Adrenal gland (tissue), 19 donors: ENCODE data around the gene CDH5. TPM values are rescaled to one million over a fixed set of nuclear protein-coding genes. Genes with fewer than 3 reads are reported as not detected.

ENCODE experiments used
- DNase-seq, 7 donors: peaks; one replicate each; pipeline ENCODE4 v3.0.0-alpha.2; 2019 to 2020
- H3K27ac ChIP-seq, 5 donors: fragments of 200-600 bp; sonication (generic) in 4 of 5; 1 replicate in 3 of 5; 2 replicates in 2 of 5; pipeline versions ENCODE4 v1.5.1 to v1.8.0; 2016 to 2020; ENCODE audit warnings: mild to moderate bottlenecking in 1 of 5
- H3K27me3 ChIP-seq: fragments of 200-600 bp; 2 replicates; pipeline ENCODE4 v1.8.0; 2021
- H3K36me3 ChIP-seq, 2 donors: fragments of 200-600 bp; replicated peaks in 1 of 2; 1 replicate in 1 of 2; 2 replicates in 1 of 2; pipeline versions ENCODE4 v1.5.1 to v1.8.0; 2018 to 2022
- H3K4me1 ChIP-seq, 2 donors: fragments of 200-600 bp; replicated peaks in 1 of 2; 1 replicate in 1 of 2; 2 replicates in 1 of 2; pipeline versions ENCODE4 v1.5.1 to v1.8.0; 2018 to 2021
- H3K4me3 ChIP-seq, 4 donors: fragments of 200-600 bp; sonication (generic) in 3 of 4; one replicate each; pipeline ENCODE4 v1.5.1; 2016 to 2018
- H3K9me3 ChIP-seq, 3 donors: fragments of 200-600 bp; sonication (generic) in 1 of 3; replicated peaks in 1 of 3; 1 replicate in 2 of 3; 2 replicates in 1 of 3; pipeline versions ENCODE4 v1.5.1 to v1.8.0; 2016 to 2021
- POLR2A ChIP-seq, 2 donors: fragments of 450-650 bp; IDR thresholded peaks; one replicate each; pipeline ENCODE4 v1.6.1; 2017; ENCODE audit warnings: antibody characterized with exemption in 2 of 2, mild to moderate bottlenecking in 2 of 2, moderate library complexity in 1 of 2
- WGBS, 4 donors: extraction: QIAGEN DNeasy Blood & Tissue Kit in 2 of 4; methylation state at CpG; one replicate each; pipeline versions ENCODE4 v1.1.5 to v1.1.7; 2013 to 2017; 5-methylcytosine and 5-hydroxymethylcytosine counted together
- intact Hi-C, 2 donors: fragments of 100-400 bp; cut with DNase I; formaldehyde crosslinking; loops; one replicate each; pipeline versions ENCODE4 v1.14.1 to v1.15.0; 2022 to 2023
- long read RNA-seq, 10 donors: library from polyadenylated mRNA in 3 of 10; unstranded in 2 of 10; stranded (forward) in 1 of 10; transcript quantifications; one replicate each; pipeline ENCODE4 v2.0.0 and lab custom pipeline, GENCODE V29; 2021 to 2026
- polyA plus RNA-seq, 3 donors: library from polyadenylated mRNA; stranded (reverse); fragments of 200-250 nt in 2 of 3; fragments of 350-450 nt in 1 of 3; fragmentation: Illumina TruSeq in 1 of 3; extraction: RNeasy Lipid Tissue Mini Kit (QIAGEN cat#74804) in 1 of 3; gene quantifications; one replicate each; pipeline ENCODE4 v1.2.3, GENCODE V29; 2013 to 2014
- total RNA-seq, 9 donors: library from RNA; depleted of rRNA in 4 of 9; stranded (reverse); fragments of >200 nt in 4 of 9; fragments of 120-200 nt in 1 of 9; fragmentation: NEBNext Ultra II Directional in 1 of 9; extraction: Animal tissue kit (Norgen Biotek cat#: 25700) in 1 of 9; gene quantifications; one replicate each; pipeline versions ENCODE4 v1.1.0 to v1.2.4, GENCODE V29; 2013 to 2023
- TF ChIP-seq, protein P1 (sequence below), 6 experiments: fragments of 450-650 bp in 4 of 6; fragments of 200-600 bp in 2 of 6; sonication (generic) in 1 of 6; IDR thresholded peaks; 1 replicate in 5 of 6; 2 replicates in 1 of 6; pipeline versions ENCODE4 v1.5.1 to v1.8.0; 2016 to 2021; ENCODE audit warnings: antibody characterized with exemption in 6 of 6, mild to moderate bottlenecking in 2 of 6, moderate library complexity in 1 of 6
- donor health status: healthy with polysubstance abuse.
- donor health status: Bipolar disorder and iron deficiency.
- donor health status: DM: yes; HTN: yes; CAD: no.
- donor health status: DM: no; HTN: no; CAD: no.
- donor health status: DM: no; HTN: no; CAD: no.
- donor health status: DM: yes; HTN: yes; CAD: no.

The CDH5 gene, protein sequence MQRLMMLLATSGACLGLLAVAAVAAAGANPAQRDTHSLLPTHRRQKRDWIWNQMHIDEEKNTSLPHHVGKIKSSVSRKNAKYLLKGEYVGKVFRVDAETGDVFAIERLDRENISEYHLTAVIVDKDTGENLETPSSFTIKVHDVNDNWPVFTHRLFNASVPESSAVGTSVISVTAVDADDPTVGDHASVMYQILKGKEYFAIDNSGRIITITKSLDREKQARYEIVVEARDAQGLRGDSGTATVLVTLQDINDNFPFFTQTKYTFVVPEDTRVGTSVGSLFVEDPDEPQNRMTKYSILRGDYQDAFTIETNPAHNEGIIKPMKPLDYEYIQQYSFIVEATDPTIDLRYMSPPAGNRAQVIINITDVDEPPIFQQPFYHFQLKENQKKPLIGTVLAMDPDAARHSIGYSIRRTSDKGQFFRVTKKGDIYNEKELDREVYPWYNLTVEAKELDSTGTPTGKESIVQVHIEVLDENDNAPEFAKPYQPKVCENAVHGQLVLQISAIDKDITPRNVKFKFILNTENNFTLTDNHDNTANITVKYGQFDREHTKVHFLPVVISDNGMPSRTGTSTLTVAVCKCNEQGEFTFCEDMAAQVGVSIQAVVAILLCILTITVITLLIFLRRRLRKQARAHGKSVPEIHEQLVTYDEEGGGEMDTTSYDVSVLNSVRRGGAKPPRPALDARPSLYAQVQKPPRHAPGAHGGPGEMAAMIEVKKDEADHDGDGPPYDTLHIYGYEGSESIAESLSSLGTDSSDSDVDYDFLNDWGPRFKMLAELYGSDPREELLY
- 10 to 100 TPM; 19.0 to 50.9 (median 30.4) TPM for total RNA-seq
- polyA plus RNA-seq: 10 to 100 TPM; 13.8 to 24.0 (median 15.0) TPM
- long read RNA-seq, donor 1, full-length matches to known transcripts: 5 of 5 reads
- long read RNA-seq, donor 1, partial matches to known transcripts: 0 of 5 reads
- long read RNA-seq, donor 1, other reads (novel, unspliced or antisense): 0 of 5 reads
- long read RNA-seq, donor 2, full-length matches to known transcripts: 6 of 13 reads
- long read RNA-seq, donor 2, partial matches to known transcripts: 7 of 13 reads
- long read RNA-seq, donor 2, other reads (novel, unspliced or antisense): 0 of 13 reads
- long read RNA-seq, donor 3, full-length matches to known transcripts: 5 of 5 reads
- long read RNA-seq, donor 3, partial matches to known transcripts: 0 of 5 reads
- long read RNA-seq, donor 3, other reads (novel, unspliced or antisense): 0 of 5 reads
- long read RNA-seq, donor 4, full-length matches to known transcripts: 1 of 9 reads
- long read RNA-seq, donor 4, partial matches to known transcripts: 7 of 9 reads
- long read RNA-seq, donor 4, other reads (novel, unspliced or antisense): 1 of 9 reads
- long read RNA-seq, donor 5, full-length matches to known transcripts: 51 of 68 reads
- long read RNA-seq, donor 5, partial matches to known transcripts: 16 of 68 reads
- long read RNA-seq, donor 5, other reads (novel, unspliced or antisense): 1 of 68 reads
- long read RNA-seq, donor 6, full-length matches to known transcripts: 1 of 3 reads
- long read RNA-seq, donor 6, partial matches to known transcripts: 1 of 3 reads
- long read RNA-seq, donor 6, other reads (novel, unspliced or antisense): 1 of 3 reads
- long read RNA-seq, donor 7, full-length matches to known transcripts: 1 of 1 reads
- long read RNA-seq, donor 7, partial matches to known transcripts: 0 of 1 reads
- long read RNA-seq, donor 7, other reads (novel, unspliced or antisense): 0 of 1 reads
- long read RNA-seq, donor 8, full-length matches to known transcripts: 2 of 13 reads
- long read RNA-seq, donor 8, partial matches to known transcripts: 11 of 13 reads
- long read RNA-seq, donor 8, other reads (novel, unspliced or antisense): 0 of 13 reads
- long read RNA-seq, donor 9, full-length matches to known transcripts: 1 of 1 reads
- long read RNA-seq, donor 9, partial matches to known transcripts: 0 of 1 reads
- long read RNA-seq, donor 9, other reads (novel, unspliced or antisense): 0 of 1 reads
- long read RNA-seq, donor 10, full-length matches to known transcripts: 4 of 4 reads
- long read RNA-seq, donor 10, partial matches to known transcripts: 0 of 4 reads
- long read RNA-seq, donor 10, other reads (novel, unspliced or antisense): 0 of 4 reads

DNA sequence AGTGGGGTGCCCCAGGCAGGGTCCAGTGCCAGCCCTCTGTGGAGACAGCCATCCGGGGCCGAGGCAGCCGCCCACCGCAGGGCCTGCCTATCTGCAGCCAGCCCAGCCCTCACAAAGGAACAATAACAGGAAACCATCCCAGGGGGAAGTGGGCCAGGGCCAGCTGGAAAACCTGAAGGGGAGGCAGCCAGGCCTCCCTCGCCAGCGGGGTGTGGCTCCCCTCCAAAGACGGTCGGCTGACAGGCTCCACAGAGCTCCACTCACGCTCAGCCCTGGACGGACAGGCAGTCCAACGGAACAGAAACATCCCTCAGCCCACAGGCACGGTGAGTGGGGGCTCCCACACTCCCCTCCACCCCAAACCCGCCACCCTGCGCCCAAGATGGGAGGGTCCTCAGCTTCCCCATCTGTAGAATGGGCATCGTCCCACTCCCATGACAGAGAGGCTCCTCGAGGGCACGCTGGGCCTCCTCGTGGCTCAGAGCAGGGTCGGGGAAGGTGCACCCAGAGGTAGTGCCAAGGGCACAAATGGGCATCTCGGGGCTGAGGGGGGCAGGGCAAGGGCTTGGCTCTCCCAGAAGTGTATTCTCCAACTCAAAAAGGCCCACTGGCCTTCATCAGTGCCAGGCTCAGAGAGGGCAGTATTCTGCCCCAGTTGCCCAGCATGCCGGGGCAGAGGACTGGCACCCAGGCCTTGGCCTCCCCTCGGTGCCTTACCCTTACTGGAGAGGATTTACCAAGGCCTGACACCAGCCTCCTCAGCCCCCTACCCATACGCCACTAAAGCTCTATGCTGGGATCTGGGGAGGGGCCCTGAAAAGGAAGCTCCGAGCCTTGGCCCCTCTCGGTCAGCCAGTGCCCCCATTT lies at the start of gene CDH5:
Gene CDH5, plus strand, starts transcription at position 259 of the 867 bp plus-strand sequence. CDS start 12,647 bp downstream, outside the sequence.
- Histone ChIP-seq H3K4me1 (no peaks in the 10 kb centered on the region), H3K4me3 (peak within 1 kb of the TSS in 1 of 4 donors; percentile 14), H3K27me3 (peaks cover 14% of the 10 kb centered on the region), H3K9me3 (no peaks in the 10 kb centered on the region), H3K27ac (peak within 1 kb of the TSS in 3 of 5 donors; percentile 8 to 76 (median 60)), H3K36me3 (no peaks in the 10 kb centered on the region)
- intact Hi-C loops: no loop called here
- peak; percentile 32 to 75 (median 45) for DNase-seq
- peak in 1 of 2 donors; percentile 36 for TF ChIP-seq POLR2A (IDR thresholded peaks at IDR 0.05)
- TF ChIP-seq, protein P1, sequence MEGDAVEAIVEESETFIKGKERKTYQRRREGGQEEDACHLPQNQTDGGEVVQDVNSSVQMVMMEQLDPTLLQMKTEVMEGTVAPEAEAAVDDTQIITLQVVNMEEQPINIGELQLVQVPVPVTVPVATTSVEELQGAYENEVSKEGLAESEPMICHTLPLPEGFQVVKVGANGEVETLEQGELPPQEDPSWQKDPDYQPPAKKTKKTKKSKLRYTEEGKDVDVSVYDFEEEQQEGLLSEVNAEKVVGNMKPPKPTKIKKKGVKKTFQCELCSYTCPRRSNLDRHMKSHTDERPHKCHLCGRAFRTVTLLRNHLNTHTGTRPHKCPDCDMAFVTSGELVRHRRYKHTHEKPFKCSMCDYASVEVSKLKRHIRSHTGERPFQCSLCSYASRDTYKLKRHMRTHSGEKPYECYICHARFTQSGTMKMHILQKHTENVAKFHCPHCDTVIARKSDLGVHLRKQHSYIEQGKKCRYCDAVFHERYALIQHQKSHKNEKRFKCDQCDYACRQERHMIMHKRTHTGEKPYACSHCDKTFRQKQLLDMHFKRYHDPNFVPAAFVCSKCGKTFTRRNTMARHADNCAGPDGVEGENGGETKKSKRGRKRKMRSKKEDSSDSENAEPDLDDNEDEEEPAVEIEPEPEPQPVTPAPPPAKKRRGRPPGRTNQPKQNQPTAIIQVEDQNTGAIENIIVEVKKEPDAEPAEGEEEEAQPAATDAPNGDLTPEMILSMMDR (IDR thresholded peaks at IDR 0.05): no peak
- WGBS, 4 donors: 47 to 66% (median 56%) methylated on average over 15 to 25 of the region's 25 CpGs

DNA sequence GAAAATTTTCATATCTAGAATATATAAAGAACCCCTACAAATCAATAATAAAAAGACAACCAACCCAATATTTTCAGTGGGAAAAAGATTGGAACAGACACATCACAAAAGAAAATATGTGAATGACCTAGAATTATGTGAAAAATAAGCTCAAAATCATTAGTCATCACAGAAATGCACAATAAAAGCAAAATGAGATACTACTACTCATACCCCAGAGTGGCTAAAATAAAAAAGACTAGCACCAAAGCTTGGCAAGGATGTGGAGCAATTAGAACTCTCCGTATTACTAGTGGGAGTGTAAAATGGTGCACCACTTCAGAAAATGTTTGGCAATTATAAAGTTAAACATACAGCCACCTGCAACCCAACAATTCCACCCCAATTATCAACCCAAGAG lies 48.0 kb upstream of the CDH5 start:
- Histone ChIP-seq H3K4me3 (no peak overlapping the region), H3K36me3 (no peaks in the 10 kb centered on the region), H3K27me3 (no peaks in the 10 kb centered on the region), H3K4me1 (no peaks in the 10 kb centered on the region), H3K9me3 (no peaks in the 10 kb centered on the region), H3K27ac (no peak overlapping the region)
- DNase-seq: no peak
- intact Hi-C loops: loop anchor here in 1 of 2 donors (5.0 kb wide), 1 partner anchor 41 kb away; no protein-coding TSS in a partner anchor
- WGBS, 4 donors: 76 to 85% (median 80%) methylated on average over 1 of the region's 1 CpG
- no peak for TF ChIP-seq POLR2A (IDR thresholded peaks at IDR 0.05)
- TF ChIP-seq, protein P1 (IDR thresholded peaks at IDR 0.05): no peak

DNA sequence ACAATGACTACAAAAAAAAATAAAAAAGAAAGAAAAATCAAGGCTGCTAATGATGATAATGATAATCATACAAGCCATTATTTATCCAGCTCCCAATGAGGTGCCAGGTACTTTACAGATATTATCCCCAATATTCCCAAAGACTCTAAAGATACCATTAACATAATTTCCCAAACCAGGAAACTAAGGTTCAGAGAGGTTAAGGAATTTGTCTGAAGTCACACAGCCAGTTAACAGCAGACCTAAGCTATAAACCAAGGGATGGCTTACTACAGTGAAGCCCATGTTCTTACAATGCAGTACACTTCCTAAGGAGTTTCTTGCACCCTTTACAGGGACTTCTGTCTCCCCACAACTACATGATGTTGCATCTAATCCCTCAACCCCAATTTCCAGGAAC lies 45.7 kb upstream of the CDH5 start:
- intact Hi-C loops: no loop called here

More for the DNA sequence above, 45.7 kb upstream of the CDH5 start:
- no peaks in the 10 kb centered on the region for H3K4me1 ChIP-seq
- no peak for DNase-seq
- H3K36me3 ChIP-seq: no peaks in the 10 kb centered on the region
- no peaks in the 10 kb centered on the region for H3K27me3 ChIP-seq
- H3K9me3 ChIP-seq: no peaks in the 10 kb centered on the region
- H3K27ac ChIP-seq: no peak overlapping the region
- TF ChIP-seq POLR2A (IDR thresholded peaks at IDR 0.05): no peak
- TF ChIP-seq, protein P1 (IDR thresholded peaks at IDR 0.05): no peak
- H3K4me3 ChIP-seq: no peak overlapping the region
